ENCODE measurements around the gene LELP1.
"Not testable (repeated sequence)": the region's sequence is repeated elsewhere in the genome, so short reads cannot be mapped to it uniquely, and the experiment has no call there.

The LELP1 gene

GRCh38 chr1:153229076-153229829, 26.0 kb downstream of the LELP1 start:
- DNase-seq (ENCODE audit: low read depth) = not testable (repeated sequence)

- no peak for DNase-seq (ENCODE audit: low read depth)
Observed at GRCh38 chr1:153231363-153231762, 28.1 kb downstream of the LELP1 start.

- DNase-seq (ENCODE audit: low read depth) = no peak
Observed at GRCh38 chr1:153231785-153232184, 28.6 kb downstream of the LELP1 start.

GRCh38 chr1:153232553-153232952, 29.3 kb downstream of the LELP1 start:
- no peak for DNase-seq (ENCODE audit: low read depth)

DNA sequence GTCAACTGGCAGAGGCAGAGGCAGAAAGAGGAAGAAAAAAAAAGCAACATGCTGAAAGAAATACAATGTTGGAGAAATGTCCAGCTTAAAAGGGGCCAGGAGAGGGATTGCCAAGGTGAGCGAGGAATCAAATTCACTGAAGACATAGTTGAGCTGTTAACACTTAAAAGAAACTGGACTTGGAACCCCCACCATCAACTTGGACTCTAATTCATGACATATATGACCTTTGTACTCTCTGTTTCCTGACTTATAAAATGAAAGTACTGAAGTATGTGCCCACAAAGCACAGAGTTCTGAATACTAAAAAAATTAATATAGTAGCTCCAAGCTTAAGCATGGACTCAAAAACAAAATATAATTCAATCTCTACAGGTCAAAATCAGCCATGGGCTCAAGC, 30.2 kb downstream of the LELP1 start:
- DNase-seq (ENCODE audit: low read depth) = no peak

DNA sequence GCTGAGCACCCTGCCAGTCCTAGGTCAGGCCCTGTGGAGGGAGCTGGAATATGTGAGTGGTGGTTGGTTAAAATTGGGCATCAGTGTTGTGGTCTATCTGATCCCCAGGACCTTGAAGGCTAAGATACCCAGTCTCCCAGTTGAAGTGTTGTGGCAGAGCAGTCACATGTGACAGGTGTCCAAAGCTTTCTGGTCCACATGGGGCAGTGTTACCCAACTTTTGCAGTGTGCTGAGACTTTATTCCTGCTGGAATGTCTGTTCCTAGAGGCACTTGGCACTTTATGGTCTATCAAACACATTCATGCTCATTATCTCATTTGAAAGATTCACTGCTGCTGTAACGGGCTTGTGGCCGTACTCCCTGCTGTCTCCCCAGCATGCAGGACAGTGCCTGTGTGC, 35.3 kb downstream of the LELP1 start:
- DNase-seq (ENCODE audit: low read depth) = no peak

DNA sequence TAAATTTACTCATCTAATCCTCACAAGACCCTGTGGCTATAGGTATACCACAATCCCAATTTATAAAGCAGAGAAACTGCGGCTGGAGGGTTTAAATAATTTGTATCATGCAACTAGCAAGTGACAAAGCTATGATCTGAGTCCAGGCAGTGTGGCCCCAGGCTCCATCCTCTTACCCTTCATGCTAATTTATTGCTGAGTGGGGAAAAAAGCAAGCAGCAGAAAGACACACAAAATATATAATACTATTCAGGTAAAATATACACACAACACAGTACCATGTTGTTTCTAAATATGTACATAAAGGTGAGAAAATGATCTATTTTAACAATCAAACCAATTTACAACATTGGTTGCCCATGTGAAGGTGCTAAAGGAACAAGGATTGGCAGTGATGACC, 38.9 kb downstream of the LELP1 start:
- DNase-seq (ENCODE audit: low read depth) = no peak

DNA sequence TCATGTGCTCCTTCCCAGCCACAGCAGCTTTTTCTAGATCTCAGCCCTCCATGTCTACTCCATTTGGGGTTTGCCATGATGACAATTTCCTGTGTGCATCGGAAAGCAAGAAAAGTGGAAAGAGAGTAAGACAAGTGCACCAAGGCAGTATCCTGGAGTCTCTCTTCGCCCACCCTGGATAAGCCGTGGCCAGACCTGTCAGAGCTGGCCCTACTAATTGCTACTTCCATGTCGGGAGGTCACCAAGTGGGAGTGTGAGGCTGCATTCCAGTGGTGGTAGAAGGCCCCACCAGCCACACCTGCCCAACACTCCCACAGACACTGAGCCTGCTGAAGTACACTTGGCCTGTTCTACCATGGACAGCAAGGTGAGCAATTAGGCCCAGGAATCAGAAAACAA, 42.2 kb downstream of the LELP1 start:
- DNase-seq (ENCODE audit: low read depth) = no peak

GRCh38 chr1:153246018-153246417, 42.8 kb downstream of the LELP1 start:
- DNase-seq (ENCODE audit: low read depth) = no peak

DNA sequence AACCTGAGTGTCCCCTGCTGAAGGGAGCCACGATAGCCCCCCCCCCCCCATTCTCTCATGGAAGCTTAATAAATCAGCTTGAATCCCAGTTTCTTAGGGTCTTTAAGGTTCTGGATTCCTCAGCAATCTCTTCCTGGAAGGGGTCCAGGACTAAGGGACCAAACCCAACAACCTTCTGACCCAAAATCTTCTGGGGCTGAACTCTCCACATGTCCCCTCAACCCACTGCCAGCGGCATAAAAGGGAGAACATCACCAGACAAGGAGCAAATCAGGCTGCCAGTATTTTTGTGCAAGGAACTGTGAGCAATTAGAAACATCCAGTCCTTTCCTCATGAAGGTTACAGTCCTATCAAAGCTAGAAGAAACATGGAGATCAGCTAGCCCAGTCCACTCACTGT, 43.6 kb downstream of the LELP1 start:
- no peak for DNase-seq (ENCODE audit: low read depth)

DNA sequence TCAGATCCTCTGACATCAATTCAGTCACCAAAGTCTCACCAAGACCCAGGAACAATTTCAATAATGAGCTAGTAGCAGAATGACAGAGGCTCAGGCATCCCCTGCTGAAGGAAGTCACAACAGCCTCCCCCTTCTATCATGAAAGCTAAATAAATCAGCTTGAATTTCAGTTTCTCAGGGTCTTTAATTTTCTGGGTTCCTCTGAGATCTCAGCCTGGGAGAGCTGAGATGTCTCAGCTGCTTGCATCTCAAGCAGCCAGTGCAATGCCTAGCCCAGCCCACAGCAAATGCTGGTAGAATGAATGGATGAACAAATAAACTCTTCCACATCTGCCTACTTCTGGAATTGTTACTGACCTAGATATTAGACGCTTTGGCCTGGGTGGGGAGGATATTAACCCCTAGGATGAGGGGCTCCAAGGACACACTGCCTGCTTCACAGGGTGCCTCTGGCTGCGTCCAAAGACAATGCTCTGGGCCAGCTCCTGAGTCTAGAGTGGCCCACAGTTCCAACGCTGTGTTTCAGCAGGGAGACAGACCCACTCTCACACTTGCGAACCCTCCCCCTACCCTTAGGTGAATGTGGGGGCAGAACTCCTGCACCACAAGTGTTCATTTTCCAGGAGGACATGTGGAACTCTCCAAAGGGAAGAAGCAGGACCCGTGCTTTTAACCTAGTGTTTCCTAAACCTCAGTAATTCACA, 45.1 kb downstream of the LELP1 start:
- no peak for DNase-seq (ENCODE audit: low read depth)

- DNase-seq (ENCODE audit: low read depth) = no peak
Observed at GRCh38 chr1:153250166-153250565, 46.9 kb downstream of the LELP1 start.

GRCh38 chr1:153251087-153251486, 47.9 kb downstream of the LELP1 start:
- DNase-seq (ENCODE audit: low read depth) = no peak

DNA sequence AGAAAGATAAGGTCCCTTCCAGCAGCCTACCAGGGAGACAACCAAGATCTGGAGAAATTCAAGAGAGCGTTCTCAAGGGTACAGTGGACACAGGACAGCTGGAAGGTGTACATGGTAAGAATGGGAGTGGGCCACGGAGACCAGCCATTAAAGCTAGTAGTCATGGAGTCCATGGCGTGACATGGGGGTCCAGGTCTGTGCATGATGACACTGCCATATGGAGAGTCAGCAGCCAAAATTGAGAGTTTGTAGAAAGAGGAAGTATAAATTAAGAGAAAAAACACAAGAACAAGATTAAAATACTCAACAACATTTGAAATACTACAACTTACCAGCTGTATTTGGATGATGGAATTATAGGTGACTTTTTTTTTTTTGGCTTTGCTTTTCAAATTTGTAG, 48.3 kb downstream of the LELP1 start:
- DNase-seq (ENCODE audit: low read depth) = no peak

DNA sequence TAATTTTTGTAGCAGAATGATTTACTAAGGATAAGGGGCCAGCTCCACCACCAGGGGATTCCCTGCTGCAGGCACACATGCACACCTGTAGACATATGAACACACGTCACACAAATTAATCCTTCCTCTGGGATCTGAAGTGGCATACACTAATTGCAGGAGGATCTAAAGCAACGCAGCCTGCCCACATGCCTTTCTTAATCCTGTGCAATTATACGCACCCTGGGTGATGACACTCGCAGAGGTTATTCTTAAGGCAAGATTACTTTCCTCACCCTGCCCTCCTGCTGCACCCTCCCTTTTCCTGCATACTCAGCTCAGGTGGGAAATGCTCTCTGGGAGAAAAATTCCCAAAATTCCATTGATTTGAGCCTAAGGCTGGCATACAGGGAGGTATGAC, 48.8 kb downstream of the LELP1 start:
- no peak for DNase-seq (ENCODE audit: low read depth)

- DNase-seq (ENCODE audit: low read depth) = no peak
Observed at GRCh38 chr1:153253076-153253475, 49.8 kb downstream of the LELP1 start.

GRCh38 chr1:153253693-153254092, 50.5 kb downstream of the LELP1 start:
- DNase-seq (ENCODE audit: low read depth) = no peak

Measured in amniotic epithelial cell (primary cell).